ENCODE results near the gene C22orf31.

The C22orf31 gene

DNA sequence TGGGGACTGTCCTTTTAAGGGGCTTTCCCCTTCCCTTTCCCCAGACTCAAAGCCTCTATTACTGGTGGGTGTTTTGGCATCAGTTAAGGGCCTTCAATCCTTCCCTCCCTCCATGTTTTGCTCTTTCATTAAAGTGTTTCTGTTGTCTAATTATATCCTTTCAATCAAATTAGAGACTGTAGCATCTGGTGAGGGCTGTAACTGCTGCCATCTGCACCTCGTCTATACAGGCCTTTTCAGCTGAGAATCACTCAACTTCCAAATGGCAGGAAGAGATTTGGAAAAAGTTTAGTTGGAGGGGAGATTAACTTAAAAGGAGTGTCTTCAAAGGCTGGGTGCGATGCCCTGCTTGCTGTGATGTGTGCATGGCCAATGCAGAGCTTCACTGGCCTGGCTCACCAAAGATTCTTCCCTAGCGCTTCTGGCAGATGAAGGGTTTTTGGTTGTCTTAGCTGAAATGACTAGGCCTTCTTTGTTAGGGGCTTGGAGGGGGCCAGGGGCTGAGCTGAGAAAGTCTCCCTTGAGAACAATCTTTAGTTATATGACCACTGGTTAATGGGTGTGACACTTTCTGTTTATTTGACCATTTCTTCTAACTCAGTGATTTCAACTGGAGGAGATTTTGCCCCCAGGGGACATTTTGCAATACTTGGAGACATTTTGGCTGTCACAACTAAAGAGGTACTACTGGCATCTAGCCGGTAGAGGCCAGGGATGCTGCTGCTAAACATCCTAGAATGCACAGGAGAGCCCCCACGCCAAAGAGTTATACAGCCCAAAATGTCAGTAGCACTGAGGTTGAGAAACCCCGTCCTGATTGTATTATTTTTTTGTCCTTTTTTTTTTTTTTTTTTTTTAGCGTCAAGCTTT lies 18.7 kb upstream of the C22orf31 start:
- peak; percentile 96 for DNase-seq

DNA sequence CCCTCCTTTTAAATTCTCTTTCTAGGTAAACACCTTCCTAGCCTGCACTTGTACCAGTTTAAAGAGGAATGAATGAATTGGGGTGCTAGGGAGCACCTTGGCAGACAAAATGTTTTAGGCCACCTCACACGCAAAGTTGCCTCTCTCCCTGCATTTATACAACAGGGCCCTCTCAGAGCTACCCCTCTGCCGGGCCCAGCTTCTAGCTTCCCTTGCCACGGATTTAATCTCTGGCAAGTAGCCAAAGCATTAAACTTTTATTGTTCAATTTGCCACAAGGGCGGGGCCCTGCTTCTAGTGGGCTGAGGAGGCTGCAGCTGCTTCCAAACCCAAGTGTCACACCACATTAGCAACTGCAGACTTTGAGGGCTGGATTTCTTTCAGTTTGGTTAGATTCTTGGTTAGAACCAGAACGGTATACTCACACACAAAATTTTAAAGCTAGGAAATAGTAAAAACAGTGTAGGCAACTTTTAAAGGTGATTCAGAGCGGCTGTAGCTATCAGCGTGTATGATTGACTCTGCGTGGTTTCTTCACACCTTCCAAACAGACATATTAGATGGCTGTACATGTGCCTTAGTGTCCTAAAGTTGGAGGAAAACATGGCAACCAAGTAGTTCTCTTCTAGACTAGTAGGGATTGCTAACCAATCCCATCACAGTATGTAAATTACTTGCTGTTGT lies 17.7 kb upstream of the C22orf31 start:
- peak; percentile 99 for DNase-seq

- DNase-seq, result peak; percentile 60
Measured at GRCh38 chr22:29078869-29079207, 17.2 kb upstream of the C22orf31 start.

DNA sequence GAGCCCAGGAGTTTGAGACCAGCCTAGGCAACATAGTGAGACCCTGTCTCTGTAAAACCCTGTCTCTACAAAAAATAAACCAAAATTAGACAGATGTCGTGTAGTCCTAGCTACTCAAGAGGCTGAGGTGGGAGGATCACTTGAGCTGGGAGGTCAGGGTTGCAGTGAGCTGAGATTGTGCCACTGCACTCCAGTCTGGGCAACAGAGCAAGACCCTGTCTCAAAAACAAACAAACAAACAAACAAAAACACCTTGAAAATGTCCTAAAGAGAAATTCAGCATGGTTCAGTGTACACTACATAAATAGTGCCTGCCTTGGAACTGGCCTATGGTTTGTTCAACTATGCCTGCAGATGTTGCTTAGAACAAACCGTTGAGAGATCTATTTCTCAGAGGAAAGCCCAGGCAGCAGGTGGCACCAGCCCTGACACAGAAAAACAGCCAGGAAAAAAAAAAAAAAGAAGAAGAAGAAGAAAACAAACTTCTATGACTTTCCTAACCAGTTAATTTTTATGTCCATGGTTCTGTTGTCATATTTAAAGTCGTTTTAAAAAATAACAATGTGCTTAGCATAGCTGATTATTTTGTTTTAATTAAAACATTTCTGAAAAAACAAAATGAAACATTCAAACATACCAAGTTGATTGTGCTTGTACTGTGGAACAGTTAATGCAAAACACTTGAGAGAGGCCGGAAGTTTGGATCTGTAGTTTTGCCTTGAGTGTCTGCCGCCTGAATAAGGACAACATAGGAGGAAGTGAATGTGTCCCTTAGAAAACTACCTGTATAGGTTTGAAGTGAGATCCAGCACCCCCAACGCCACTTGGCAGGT lies 16.6 kb upstream of the C22orf31 start:
- DNase-seq, result peak; percentile 23

- DNase-seq, result peak; percentile 46
Measured at GRCh38 chr22:29074276-29074772, 12.7 kb upstream of the C22orf31 start.

DNA sequence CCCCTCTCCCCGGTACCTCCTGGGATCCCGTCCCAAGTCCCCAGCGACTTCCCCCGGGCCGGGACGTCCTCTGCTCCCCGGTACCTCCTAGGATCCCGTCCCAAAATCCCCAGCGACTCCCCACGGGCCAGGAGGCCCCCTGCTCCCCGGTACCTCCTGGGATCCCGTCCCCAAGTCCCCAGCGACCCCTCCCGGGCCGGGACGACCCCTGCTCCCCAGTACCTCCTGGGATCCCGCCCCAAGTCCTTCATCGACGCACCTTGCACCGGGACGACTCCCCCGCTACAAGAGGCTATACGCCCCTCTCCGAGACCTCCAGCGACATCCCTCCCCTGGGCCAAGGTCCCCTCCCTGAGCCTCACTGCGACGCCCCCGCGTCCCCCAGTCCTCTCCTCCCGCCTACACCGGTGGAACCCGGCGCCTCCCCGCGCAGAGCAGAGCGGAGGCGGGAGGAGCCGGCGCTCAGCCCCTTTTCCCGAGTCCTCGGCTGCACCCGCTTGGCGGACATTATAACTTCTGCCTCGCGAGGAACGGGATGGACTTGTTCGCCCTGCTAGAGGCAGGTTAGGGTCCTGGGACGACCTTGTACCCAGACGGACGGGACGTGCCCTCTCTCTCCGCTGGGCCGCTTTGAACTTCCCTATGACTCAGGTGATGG lies 12.1 kb upstream of the C22orf31 start:
- peak; percentile 66 for DNase-seq

GRCh38 chr22:29072979-29073617 lies 11.5 kb upstream of the C22orf31 start, which contains the start of gene KREMEN1:
Gene KREMEN1 (plus strand): TSS chr22:29073035. CDS start chr22:29073131, 96 bp downstream.
- peak; percentile 33 for DNase-seq

GRCh38 chr22:29072193-29072978 lies 10.8 kb upstream of the C22orf31 start:
- peak; percentile 82 for DNase-seq

DNA sequence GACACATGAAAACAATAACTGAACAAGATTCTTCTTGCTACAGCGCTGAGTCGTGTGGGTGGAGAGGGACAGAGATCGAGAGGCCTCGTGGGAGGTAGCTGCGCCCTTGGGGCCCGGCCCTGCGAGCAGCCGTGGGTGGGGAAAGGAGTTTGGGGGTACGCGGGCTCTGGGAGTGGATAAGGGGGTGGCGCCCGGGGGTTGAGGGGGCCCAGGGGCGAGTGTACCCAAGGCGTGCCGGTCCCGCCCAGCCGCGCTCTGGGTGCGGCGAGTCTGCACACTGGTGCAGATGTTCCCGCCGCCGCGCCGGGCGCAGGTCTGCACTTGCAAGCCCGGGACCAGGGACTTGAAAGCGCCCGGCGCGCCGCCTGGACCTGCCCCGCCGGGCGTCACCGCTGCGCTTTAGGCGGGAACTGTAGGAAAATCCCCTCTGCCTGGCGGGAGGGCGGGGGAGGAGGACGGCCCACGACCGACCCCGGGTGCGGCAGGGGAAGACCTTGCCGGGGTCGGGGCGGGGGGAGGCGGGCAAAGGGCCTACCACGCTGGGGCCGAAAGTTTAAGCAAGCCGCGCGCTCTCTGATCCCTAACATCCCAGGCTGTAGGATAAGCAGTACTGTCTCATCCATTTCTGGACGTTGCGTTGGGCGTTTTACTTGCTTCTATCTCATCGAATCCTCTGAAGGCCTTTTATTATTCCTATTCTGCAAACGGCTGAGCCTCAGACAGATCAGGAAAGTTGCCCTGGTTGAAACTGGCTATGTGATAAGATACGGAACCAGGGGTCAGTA lies 9.8 kb upstream of the C22orf31 start:
- peak; percentile 60 for DNase-seq

DNA sequence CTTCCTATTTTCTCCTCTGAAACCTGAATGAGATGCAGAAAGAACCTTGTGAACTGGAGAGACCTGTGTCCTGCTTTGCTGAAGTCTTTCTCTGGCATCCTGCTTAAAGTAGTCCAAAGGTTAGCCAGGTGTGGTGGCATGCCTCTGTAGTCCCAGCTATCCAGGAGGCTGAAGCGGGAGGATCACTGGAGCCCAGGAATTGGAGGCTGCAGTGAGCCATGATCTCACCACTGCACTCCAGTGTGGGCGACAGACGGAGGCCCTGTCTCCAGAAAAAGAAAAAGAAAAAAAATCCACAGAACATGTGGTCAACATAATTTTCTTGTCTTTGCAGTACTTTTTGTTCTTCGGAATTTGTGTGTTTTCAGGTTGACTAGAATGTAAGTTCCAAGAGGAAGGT lies 8.9 kb upstream of the C22orf31 start:
- DNase-seq, result no peak

DNA sequence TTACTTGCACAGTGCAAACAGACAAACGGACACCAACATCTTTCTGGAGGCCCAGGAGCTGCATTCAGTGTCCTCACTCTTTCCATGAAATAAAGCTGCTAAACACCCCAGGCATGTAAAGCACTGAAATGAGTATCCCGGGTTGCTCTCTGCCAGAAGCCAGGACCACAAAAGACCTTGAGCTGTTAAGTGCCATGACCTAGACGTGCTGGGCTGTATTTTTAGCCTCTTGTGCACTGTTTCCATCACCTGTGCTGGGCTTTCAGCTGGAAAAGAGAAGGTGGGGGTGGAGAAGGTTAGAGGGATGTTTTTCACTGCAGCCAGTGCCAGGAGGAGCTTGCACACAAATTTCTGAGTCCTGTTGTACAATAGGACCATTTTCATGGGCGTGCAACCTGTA lies 7.8 kb upstream of the C22orf31 start:
- no peak for DNase-seq

DNA sequence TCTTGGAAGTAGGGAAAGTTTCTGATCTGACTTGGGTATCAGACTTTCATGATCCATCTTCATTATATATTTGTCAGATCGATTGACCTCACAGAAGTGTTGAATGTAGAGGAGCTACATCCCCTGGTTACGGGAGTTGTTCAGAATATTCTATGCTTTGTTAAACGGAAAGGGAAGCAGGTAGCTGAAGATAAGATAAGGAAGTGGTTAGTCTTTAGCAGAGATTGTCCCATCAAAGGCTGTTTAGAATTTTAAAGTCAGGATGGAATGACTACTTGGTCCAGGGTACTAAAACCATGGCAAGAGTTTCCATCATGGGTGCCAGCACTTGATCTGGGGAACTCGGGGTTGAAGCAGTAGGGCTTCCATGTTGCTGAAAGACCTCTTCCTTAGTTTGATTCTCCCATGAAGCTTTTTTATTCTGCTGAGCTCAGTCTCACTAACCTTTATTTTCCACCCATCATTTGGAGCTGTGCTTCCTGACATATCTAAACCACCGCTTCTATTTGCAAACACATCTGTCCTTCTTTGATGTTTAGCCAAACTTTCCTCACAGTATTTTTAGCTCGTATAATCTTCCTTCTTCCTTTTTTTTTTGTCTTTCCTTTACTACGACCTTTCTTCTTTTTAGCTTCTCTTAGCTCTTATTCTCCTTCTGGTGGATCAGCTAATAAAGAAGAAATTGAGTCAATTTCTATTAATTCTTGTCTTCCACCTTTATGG lies 4.0 kb upstream of the C22orf31 start:
- no peak for DNase-seq

DNA sequence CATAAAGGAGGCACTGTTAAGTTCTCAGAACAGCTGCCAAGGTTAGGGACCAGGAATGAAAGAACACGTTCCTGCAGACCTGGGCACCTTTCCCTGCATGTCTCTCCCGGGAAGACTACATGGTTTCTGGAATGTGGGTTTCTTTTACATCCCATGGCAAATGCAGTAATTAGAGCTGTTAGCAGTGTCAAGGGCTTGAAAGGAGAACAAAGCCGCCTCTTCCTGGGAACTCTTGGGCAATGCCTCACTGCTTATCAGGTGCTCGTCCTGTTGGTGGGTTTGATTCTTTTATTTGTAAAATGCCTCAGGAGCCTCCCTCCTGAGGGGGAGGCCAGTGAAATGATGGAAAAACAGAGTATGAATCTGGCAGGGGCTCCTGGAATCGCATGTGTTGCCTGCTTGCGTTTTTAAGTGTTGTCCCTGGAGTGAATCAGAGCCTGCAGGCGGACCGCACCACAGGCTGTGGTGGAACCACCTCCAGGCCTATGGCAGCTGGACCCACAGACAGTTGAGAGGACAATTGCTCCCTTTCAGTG lies 723 bp upstream of the C22orf31 start:
- no peak for DNase-seq

- no peak for DNase-seq
Measured at GRCh38 chr22:29060931-29061330, 700 bp downstream of the C22orf31 start.

- DNase-seq, result no peak
Measured at GRCh38 chr22:29060251-29060869, 1.3 kb downstream of the C22orf31 start.

- peak; percentile 81 for DNase-seq
Measured at GRCh38 chr22:29056472-29056871, 5.2 kb downstream of the C22orf31 start.

DNA sequence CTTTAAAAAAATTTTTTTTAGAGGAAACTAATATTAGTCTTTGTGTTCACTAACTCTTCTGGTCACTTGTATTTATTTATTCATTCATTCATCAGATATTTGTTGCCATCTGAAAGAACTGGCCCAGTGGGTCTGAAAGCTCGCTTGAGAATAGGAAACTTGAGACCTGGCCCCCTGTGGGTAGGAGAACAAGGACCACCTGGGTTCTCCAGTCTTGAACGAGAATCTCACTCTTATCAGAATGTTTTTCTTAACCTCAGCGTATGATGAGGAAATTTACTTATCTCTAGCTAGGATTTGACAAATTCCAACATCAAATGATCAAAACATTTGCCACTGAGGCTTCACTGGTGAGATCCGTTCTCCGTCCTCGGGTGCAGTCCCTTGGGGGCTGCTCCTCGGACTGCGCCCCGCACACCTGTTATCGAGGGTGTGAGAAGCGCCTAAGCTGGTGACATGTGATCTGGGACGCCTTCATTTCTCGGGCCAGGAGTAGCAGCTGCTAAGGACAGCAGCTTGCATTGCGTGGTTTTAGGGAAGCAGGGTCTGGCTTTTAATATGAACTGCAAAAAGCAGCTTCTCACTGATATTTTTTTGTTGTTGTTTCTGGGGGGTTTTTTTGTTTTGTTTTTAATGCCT lies 6.3 kb downstream of the C22orf31 start:
- DNase-seq, result peak; percentile 82

- no peak for DNase-seq
Measured at GRCh38 chr22:29054251-29054767, 7.3 kb downstream of the C22orf31 start.

All from NCI-H82 (cell line).